Esophagus muscularis mucosa (tissue), 3 donors: ENCODE measurements around the gene BBS9.

Source experiments
- CTCF ChIP-seq, 3 experiments: fragments of 200-600 bp in 2 of 3; fragments of 450-650 bp in 1 of 3; sonication (generic) in 2 of 3; IDR thresholded peaks; one replicate each; pipeline ENCODE4 v1.5.1; 2017 to 2019; ENCODE audit warnings: antibody characterized with exemption in 3 of 3, mild to moderate bottlenecking in 2 of 3, moderate library complexity in 1 of 3
- POLR2A ChIP-seq: fragments of 450-650 bp; IDR thresholded peaks from one replicate; pipeline ENCODE4 v1.6.1; 2017; ENCODE audit warnings: antibody characterized with exemption, moderate library complexity, mild to moderate bottlenecking, low read depth
- POLR2AphosphoS5 ChIP-seq, 2 donors: sonication (generic); formaldehyde crosslinking; IDR thresholded peaks; one replicate each; pipeline ENCODE4 v1.6.1; 2017; ENCODE audit warnings: antibody characterized with exemption in 2 of 2

- TF ChIP-seq CTCF (IDR thresholded peaks at IDR 0.05) (no peak), POLR2AphosphoS5 (IDR thresholded peaks at IDR 0.05) (no peak), POLR2A (no peak)
Observed at GRCh38 chr7:33420311-33420940, 291.1 kb downstream of the BBS9 start.
